Parathyroid adenoma (tissue), 2 donors: ENCODE results near the gene ALMS1.
"Not testable (repeated sequence)": the region's sequence is repeated elsewhere in the genome, so short reads cannot be mapped to it uniquely, and the experiment has no call there.

Source experiments
- H2AFZ ChIP-seq: fragments of 300-600 bp; sonication (generic); one replicate; pipeline ENCODE4 v1.7.0; 2017; ENCODE audit warnings: antibody characterized with exemption, mild to moderate bottlenecking
- H3K27ac ChIP-seq: fragments of 300-600 bp; sonication (generic); one replicate; pipeline ENCODE4 v1.7.0; 2017
- H3K27me3 ChIP-seq: fragments of 300-600 bp; sonication (generic); one replicate; pipeline ENCODE4 v1.7.0; 2017; ENCODE audit warnings: low read length; ENCODE audit not compliant: control insufficient read depth, insufficient read depth
- H3K36me3 ChIP-seq: fragments of 300-600 bp; sonication (generic); one replicate; pipeline ENCODE4 v1.7.0; 2017; ENCODE audit warnings: low read length; ENCODE audit not compliant: control insufficient read depth, insufficient read depth
- H3K4me1 ChIP-seq: fragments of 300-600 bp; sonication (generic); one replicate; pipeline ENCODE4 v1.7.0; 2017; ENCODE audit warnings: control low read depth
- H3K4me2 ChIP-seq: fragments of 300-600 bp; sonication (generic); one replicate; pipeline ENCODE4 v1.7.0; 2017; ENCODE audit warnings: low read length
- H3K4me3 ChIP-seq: fragments of 300-600 bp; sonication (generic); one replicate; pipeline ENCODE4 v1.7.0; 2017; ENCODE audit warnings: low read depth, low read length
- H3K79me2 ChIP-seq: fragments of 300-600 bp; sonication (generic); one replicate; pipeline ENCODE4 v1.7.0; 2017; ENCODE audit warnings: control low read depth
- H3K9ac ChIP-seq: fragments of 300-600 bp; sonication (generic); one replicate; pipeline ENCODE4 v1.7.0; 2017; ENCODE audit warnings: mild to moderate bottlenecking
- H3K9me3 ChIP-seq: fragments of 300-600 bp; sonication (generic); one replicate; pipeline ENCODE4 v1.7.0; 2017; ENCODE audit warnings: low read length; ENCODE audit not compliant: control insufficient read depth
- TF ChIP-seq, protein P1 (sequence below): fragments of 300-600 bp; sonication (generic); IDR thresholded peaks from one replicate; pipeline ENCODE4 v1.7.0; 2017; ENCODE audit warnings: antibody characterized with exemption, mild to moderate bottlenecking
- donor health status: primary hyperparathyroidism.

The ALMS1 gene

DNA sequence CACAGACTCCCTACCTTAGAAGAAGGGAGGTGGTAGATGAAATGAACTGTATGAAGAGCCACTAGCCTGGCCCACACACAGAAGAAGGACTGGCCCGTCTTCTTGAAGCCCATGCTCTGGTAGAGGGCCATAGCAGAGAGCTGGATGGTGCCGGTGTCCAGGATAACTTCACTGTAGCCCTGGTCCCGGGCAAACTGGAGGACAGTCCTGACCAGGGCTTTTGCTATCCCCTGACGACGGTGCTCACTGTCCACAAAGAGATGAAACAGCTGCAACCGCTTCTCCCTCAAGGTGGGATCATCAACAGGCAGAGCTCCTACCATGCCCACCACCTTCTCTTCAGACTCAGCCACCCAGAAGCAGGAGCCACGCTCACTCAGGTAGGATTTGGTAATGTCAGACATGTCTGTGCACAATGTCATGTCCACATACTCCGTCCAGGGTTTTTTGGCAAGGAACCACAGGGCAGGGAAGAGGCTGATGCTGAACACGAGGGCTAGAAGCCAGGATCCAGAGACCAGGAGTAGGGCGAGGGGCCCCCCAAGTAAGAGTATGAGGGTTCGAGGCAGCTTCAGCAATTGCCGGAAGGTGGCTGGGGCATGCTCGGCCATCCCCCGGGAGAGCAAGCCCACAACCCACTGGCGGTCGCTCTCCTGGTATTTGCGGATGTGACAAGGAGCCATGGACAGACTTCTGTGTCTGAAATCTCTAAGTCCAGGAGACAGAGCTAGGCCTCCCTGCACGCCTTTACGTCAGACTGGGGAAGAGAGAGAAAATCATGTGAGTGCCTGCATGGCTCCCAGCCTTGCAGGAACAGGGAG is 255.5 kb downstream of the ALMS1 start:
- Histone ChIP-seq H3K4me1 (peaks cover 3% of the 10 kb centered on the region), H3K9me3 (no peaks in the 10 kb centered on the region), H3K9ac (no peak overlapping the region), H2AFZ (no peak overlapping the region), H3K4me3 (no peak overlapping the region), H3K27me3 (no peaks in the 10 kb centered on the region), H3K79me2 (no peaks in the 10 kb centered on the region), H3K36me3 (no peaks in the 10 kb centered on the region), H3K27ac (no peak overlapping the region), H3K4me2 (no peak overlapping the region)
- TF ChIP-seq, protein P1, sequence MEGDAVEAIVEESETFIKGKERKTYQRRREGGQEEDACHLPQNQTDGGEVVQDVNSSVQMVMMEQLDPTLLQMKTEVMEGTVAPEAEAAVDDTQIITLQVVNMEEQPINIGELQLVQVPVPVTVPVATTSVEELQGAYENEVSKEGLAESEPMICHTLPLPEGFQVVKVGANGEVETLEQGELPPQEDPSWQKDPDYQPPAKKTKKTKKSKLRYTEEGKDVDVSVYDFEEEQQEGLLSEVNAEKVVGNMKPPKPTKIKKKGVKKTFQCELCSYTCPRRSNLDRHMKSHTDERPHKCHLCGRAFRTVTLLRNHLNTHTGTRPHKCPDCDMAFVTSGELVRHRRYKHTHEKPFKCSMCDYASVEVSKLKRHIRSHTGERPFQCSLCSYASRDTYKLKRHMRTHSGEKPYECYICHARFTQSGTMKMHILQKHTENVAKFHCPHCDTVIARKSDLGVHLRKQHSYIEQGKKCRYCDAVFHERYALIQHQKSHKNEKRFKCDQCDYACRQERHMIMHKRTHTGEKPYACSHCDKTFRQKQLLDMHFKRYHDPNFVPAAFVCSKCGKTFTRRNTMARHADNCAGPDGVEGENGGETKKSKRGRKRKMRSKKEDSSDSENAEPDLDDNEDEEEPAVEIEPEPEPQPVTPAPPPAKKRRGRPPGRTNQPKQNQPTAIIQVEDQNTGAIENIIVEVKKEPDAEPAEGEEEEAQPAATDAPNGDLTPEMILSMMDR = no peak

DNA sequence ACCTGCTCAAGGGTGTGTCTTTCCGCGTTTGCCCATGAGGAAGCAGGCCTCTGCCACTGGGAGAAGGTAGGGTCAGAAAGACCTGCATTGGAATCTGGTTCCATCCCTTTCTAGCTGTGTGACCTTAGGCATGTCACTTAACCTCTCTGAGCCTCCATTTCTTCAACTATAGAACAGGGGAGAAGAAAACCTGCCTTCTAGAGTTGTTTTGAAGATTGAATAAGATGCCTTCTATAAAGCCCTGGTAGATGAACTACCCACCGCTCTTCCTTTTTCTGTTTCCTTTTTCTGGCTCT is 256.1 kb downstream of the ALMS1 start:
- Histone ChIP-seq H3K4me3 (no peak overlapping the region), H3K27ac (no peak overlapping the region), H2AFZ (no peak overlapping the region), H3K27me3 (no peaks in the 10 kb centered on the region), H3K4me1 (peaks cover 3% of the 10 kb centered on the region), H3K9me3 (no peaks in the 10 kb centered on the region), H3K4me2 (no peak overlapping the region), H3K79me2 (no peaks in the 10 kb centered on the region), H3K9ac (no peak overlapping the region), H3K36me3 (no peaks in the 10 kb centered on the region)
- TF ChIP-seq, protein P1 = no peak

DNA sequence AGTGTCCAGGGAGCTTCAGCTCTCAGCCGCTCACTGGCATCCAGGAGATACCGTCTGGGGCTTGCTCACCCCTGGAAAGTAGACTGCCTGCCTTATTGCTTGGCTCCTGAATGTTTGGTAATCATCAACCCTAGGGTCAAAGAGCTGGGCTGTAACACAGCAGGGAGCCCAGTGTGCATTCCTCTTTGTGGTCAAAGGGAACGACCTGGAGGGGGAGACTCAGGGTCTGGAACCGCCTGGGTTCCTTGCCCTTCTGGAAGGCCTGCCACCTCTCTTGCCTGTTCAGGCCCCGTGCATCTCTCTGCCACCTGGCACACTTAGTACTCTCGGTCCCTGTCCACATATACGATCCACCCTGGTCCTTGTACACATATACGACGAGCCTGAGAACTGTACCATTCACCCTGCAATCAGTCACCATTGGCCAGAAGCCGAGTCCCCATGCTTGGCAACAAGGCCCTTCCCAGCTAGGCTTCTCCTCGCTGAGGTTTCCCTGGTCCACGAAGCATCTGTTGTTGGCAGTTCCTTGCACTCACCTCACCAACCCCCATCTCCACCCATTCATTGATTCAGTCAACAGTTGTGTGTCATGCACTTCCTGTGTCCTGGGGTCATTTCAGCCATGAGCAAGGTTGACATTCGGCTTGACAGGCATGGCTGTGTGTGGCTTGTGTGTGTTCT is 256.8 kb downstream of the ALMS1 start, which contains the start of gene NAT8:
NAT8 (minus strand) TSS at position 85 of the 681 bp plus-strand sequence. CDS start 794 bp downstream, outside the sequence.
- Histone ChIP-seq H3K9me3 (no peaks in the 10 kb centered on the region), H3K4me1 (peaks cover 3% of the 10 kb centered on the region), H3K4me3 (no peak within 1 kb of the TSS), H2AFZ (no peak within 1 kb of the TSS), H3K4me2 (no peak within 1 kb of the TSS), H3K36me3 (no peaks in the 10 kb centered on the region), H3K9ac (no peak within 1 kb of the TSS), H3K27me3 (no peaks in the 10 kb centered on the region), H3K27ac (no peak within 1 kb of the TSS), H3K79me2 (no peaks in the 10 kb centered on the region)
- TF ChIP-seq, protein P1 = no peak

DNA sequence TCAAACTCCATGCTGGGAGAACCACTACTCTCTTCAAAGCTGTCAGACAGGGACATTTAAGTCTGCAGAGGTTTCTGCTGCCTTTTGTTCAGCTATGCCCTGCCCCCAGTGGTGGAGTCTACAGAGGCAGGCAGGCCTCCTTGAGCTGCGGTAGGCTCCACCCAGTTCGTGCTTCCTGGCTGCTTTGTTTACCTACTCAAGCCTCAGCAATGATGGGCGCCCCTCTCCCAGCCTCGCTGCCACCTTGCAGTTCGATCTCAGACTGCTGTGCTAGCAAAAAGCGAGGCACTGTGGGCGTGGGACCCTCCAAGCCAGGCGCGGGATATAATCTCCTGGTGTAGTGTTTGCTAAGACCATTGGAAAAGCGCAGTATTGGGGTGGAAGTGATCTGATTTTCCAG is 262.1 kb downstream of the ALMS1 start:
- H3K4me1 ChIP-seq, H3K36me3 ChIP-seq, H3K27ac ChIP-seq, H3K79me2 ChIP-seq, H2AFZ ChIP-seq, H3K27me3 ChIP-seq, H3K4me2 ChIP-seq, H3K9ac ChIP-seq, H3K4me3 ChIP-seq, H3K9me3 ChIP-seq: not testable (repeated sequence)

DNA sequence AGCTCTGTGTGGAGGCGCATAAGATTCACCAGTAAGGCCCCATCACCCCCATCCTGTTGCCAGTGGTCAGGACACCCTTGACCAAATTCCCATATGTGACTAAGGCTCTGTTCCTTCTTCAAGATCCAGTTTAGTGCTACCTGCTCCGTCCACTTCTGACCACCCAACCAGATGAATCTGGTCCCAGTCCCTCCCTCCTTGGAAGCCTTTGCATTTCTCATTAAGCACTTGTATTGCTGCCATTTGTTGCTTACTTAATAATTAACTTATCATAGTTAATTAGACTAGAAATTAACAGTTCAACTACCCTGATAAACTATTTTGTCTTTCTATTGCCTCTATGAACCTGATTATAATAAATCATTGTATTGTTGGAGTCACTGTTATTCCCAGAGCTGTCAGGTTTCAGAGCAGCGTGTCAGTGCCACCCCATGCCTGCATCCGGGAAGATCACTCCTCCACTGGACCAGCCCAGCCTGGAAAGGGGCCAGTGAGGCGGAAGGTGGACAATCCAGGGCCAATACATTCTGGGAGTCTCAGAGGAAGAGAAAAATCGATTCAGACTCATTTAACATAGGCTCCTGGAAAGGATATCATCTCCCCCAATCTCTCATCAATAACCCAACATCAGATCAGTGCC is 266.1 kb downstream of the ALMS1 start:
- TF ChIP-seq, protein P1 = no peak
- Histone ChIP-seq H3K79me2 (no peaks in the 10 kb centered on the region), H3K4me3 (no peak overlapping the region), H2AFZ (no peak overlapping the region), H3K9ac (no peak overlapping the region), H3K4me1 (no peaks in the 10 kb centered on the region), H3K4me2 (no peak overlapping the region), H3K27me3 (no peaks in the 10 kb centered on the region), H3K9me3 (no peaks in the 10 kb centered on the region), H3K36me3 (no peaks in the 10 kb centered on the region), H3K27ac (no peak overlapping the region)
